ENCODE data around the gene CLHC1. TPM values are rescaled to one million over a fixed set of nuclear protein-coding genes. Genes with fewer than 3 reads are reported as not detected.
"Not testable (repeated sequence)": the region's sequence is repeated elsewhere in the genome, so short reads cannot be mapped to it uniquely, and the experiment has no call there.

CLHC1 gene
- total RNA-seq, 1 donor from 2014 or later: 46.7 TPM

DNA sequence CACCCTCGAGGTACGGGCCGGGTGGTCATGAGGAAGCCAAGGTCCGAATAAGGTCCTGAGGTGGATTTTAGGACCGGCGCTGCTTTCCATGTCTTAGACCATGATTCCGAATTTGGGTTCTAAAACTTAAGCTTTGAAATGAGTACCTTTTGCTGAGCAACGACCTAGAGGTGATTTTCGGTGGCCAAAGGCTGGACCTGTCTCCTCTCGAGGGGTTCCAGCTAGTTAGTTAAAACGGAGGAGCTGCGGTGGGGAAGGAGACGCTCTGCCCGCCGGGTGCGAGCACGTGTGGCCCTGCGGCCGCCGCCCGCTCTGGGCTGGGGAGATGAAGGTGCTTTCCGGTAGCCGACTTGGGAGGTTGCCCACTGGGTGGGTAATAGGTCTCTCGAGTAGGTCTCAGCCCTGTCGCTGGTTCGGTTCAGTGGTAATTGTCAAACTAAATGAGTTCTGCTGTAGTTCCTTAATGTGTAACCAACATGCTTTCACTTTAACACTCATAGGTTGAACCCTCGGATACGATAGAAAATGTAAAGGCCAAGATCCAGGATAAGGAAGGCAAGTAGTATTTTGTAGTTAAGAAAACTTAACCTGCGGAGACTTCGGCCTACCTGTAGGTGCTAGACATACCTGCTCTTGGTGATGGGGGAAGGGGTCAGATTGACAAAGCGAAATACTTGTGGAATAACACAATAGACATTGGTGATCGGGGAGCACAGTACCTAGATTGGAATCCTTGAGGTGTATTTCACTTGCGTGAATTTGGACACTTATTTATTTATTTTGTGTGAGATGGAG is 967 bp upstream of the CLHC1 start:
- peaks cover 36% of the 10 kb centered on the region for H3K4me1 Mint-ChIP-seq
- DNase-seq (ENCODE audit: low spot score in 2 of 2, unreplicated experiment in 2 of 2): no peak
- H3K27me3 Mint-ChIP-seq (ENCODE audit: low read depth): no peaks in the 10 kb centered on the region
- peak overlapping the region; percentile 91 for H3K4me3 Mint-ChIP-seq
- peaks cover 15% of the 10 kb centered on the region for H3K36me3 Mint-ChIP-seq
- TF ChIP-seq, protein P1, sequence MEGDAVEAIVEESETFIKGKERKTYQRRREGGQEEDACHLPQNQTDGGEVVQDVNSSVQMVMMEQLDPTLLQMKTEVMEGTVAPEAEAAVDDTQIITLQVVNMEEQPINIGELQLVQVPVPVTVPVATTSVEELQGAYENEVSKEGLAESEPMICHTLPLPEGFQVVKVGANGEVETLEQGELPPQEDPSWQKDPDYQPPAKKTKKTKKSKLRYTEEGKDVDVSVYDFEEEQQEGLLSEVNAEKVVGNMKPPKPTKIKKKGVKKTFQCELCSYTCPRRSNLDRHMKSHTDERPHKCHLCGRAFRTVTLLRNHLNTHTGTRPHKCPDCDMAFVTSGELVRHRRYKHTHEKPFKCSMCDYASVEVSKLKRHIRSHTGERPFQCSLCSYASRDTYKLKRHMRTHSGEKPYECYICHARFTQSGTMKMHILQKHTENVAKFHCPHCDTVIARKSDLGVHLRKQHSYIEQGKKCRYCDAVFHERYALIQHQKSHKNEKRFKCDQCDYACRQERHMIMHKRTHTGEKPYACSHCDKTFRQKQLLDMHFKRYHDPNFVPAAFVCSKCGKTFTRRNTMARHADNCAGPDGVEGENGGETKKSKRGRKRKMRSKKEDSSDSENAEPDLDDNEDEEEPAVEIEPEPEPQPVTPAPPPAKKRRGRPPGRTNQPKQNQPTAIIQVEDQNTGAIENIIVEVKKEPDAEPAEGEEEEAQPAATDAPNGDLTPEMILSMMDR (IDR thresholded peaks at IDR 0.05; ENCODE audit: unreplicated experiment): no peak
- H3K9me3 Mint-ChIP-seq: no peaks in the 10 kb centered on the region
- peak overlapping the region; percentile 99 for H3K27ac Mint-ChIP-seq

DNA sequence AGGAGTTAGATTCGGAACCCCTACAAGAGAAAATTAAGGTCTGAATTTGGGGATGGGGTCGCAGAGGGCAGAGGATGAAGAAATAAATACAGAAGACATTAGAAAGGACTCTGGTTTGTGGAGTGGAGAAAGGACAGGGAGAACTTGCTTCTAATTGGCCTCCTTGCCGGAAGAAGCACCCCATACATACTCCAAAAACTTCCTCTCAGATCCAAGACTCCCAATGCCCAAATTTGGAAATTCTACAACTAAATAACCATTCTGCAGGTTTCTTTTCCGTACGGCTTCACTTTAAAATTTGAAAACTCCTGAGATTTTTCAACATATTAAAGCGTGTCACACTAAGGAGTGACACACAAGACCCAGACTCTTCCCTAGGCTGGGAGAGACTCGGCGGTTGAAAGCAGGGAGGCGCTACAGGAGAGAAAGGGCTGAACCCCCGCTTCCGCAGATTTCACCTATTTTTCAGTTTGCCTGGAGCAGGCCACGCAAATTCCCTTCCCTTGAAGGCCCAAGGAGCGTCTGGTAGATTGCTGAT is 478 bp downstream of the CLHC1 start:
- peak overlapping the region; percentile 99 for H3K27ac Mint-ChIP-seq
- no peaks in the 10 kb centered on the region for H3K9me3 Mint-ChIP-seq
- H3K36me3 Mint-ChIP-seq: peaks cover 17% of the 10 kb centered on the region
- H3K4me1 Mint-ChIP-seq: peaks cover 38% of the 10 kb centered on the region
- H3K4me3 Mint-ChIP-seq: peak overlapping the region; percentile 91
- no peak for DNase-seq (ENCODE audit: low spot score in 2 of 2, unreplicated experiment in 2 of 2)
- no peaks in the 10 kb centered on the region for H3K27me3 Mint-ChIP-seq (ENCODE audit: low read depth)
- TF ChIP-seq, protein P1 (IDR thresholded peaks at IDR 0.05; ENCODE audit: unreplicated experiment): no peak

DNA sequence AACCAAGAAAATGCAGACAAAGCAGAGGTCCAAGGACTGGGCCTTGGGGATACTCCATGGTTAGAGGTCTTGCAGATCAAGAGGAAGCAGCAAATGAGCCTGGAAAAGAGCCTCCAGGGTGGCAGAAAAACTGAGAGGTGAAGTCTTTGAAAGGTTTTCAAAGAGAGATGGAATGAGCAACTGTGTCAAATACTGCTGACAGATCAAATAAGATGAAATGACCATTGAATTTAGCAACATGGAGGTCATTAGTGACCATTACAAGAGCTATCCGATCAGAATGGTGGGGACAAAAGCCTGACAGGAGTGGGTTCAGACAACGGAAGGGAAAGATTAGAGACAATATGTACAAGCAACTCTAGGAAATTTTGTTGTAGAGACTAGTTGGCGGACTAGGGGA is 1.5 kb downstream of the CLHC1 start:
- no peak for DNase-seq (ENCODE audit: low spot score in 2 of 2, unreplicated experiment in 2 of 2)
- peak overlapping the region; percentile 91 for H3K4me3 Mint-ChIP-seq
- TF ChIP-seq, protein P1 (IDR thresholded peaks at IDR 0.05; ENCODE audit: unreplicated experiment): no peak
- no peaks in the 10 kb centered on the region for H3K9me3 Mint-ChIP-seq
- peak overlapping the region; percentile 40 for H3K27ac Mint-ChIP-seq
- H3K27me3 Mint-ChIP-seq (ENCODE audit: low read depth): no peaks in the 10 kb centered on the region
- peaks cover 39% of the 10 kb centered on the region for H3K4me1 Mint-ChIP-seq
- H3K36me3 Mint-ChIP-seq: peaks cover 17% of the 10 kb centered on the region

DNA sequence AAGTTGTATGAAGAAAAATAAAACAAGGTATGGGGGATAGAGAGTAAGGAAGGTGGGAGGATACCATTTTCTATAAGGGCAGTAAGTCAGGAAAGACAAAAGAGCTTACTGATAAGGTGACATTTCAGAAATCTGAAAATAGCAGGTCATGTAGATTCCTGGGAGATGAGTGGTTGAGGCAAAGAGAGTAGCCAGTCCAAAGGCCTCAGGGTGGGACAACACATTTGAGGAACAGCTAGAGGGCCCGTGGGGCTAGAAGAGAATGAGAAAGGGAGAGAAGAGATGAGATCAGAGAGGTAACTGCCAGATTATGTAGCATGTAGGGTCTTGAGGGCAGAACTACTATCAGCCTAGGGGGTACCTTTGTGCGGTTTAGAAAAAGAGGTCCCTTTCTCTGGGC is 2.9 kb downstream of the CLHC1 start:
- H3K27me3 Mint-ChIP-seq (ENCODE audit: low read depth): no peaks in the 10 kb centered on the region
- no peaks in the 10 kb centered on the region for H3K9me3 Mint-ChIP-seq
- no peak overlapping the region for H3K4me3 Mint-ChIP-seq
- peaks cover 13% of the 10 kb centered on the region for H3K36me3 Mint-ChIP-seq
- DNase-seq (ENCODE audit: low spot score in 2 of 2, unreplicated experiment in 2 of 2): no peak
- H3K4me1 Mint-ChIP-seq: peaks cover 38% of the 10 kb centered on the region
- H3K27ac Mint-ChIP-seq: peak overlapping the region; percentile 17
- TF ChIP-seq, protein P1 (IDR thresholded peaks at IDR 0.05; ENCODE audit: unreplicated experiment): no peak

DNA sequence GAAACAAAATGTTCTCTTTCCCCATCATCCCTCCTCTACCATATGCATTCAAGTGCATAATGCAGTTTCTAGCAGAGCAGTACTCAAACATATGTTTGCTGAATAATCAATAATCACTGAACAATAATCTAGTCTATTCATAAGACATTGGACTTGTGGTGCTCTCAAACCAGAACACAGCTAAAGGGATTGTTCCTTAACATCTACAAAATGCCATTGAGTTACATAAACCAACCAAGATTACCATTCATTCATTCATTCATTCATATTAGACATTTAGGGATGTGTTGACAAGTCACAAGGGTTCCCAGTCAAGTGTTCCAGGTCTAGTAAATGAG is 3.9 kb downstream of the CLHC1 start:
- H3K9me3 Mint-ChIP-seq: no peaks in the 10 kb centered on the region
- H3K4me3 Mint-ChIP-seq: no peak overlapping the region
- H3K27ac Mint-ChIP-seq: no peak overlapping the region
- TF ChIP-seq, protein P1 (IDR thresholded peaks at IDR 0.05; ENCODE audit: unreplicated experiment): no peak
- DNase-seq (ENCODE audit: low spot score in 2 of 2, unreplicated experiment in 2 of 2): no peak
- H3K36me3 Mint-ChIP-seq: peaks cover 8% of the 10 kb centered on the region
- peaks cover 30% of the 10 kb centered on the region for H3K4me1 Mint-ChIP-seq
- H3K27me3 Mint-ChIP-seq (ENCODE audit: low read depth): no peaks in the 10 kb centered on the region

DNA sequence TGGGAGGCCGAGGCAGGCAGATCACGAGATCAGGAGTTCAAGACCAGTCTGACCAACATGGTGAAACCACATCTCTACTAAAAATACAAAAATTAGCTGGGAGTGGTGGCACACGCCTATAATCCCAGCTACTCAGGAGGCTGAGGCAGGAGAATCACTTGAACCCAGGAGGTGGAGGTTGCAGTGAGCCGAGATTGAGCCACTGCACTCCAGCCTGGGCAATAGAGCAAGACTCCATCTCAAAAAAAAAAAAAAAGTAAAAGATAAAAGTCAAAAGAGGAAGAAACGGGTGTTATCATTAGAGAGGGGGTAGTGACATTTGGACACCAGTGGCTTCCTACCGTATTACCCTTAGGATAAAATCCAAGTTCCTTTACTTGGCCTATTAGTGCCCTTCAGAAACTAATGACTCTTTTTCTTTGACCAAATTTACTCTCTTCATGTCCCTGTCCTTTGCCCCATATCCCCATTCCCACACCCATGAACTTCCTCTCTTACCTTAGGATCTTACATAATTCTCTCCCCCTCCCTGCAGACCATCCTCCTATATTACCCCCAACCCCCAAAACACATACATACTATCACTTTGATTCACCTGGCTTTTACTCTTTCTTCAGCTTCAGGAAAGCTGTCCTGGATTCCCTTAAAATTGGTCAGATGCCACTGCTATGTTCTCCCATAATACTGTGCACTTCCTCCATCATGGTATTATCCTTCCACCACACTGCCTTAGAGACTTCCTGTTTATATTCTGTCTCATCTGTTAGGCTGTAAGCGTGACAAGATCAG is 4.5 kb downstream of the CLHC1 start:
- DNase-seq (ENCODE audit: low spot score in 2 of 2, unreplicated experiment in 2 of 2); H3K27me3 Mint-ChIP-seq (ENCODE audit: low read depth); H3K36me3 Mint-ChIP-seq; H3K27ac Mint-ChIP-seq; H3K4me3 Mint-ChIP-seq; H3K9me3 Mint-ChIP-seq: not testable (repeated sequence)
- H3K4me1 Mint-ChIP-seq: peaks cover 30% of the 10 kb centered on the region

Measured in mesothelial cell of epicardium (in vitro differentiated cells).